ENCODE measurements around the gene DTYMK. TPM values are rescaled to one million over a fixed set of nuclear protein-coding genes. Genes with fewer than 3 reads are reported as not detected.

DTYMK gene
- total and polyA plus RNA-seq, 2 experiments from 2014 or later, result 20.7 to 55.5 TPM

DNA sequence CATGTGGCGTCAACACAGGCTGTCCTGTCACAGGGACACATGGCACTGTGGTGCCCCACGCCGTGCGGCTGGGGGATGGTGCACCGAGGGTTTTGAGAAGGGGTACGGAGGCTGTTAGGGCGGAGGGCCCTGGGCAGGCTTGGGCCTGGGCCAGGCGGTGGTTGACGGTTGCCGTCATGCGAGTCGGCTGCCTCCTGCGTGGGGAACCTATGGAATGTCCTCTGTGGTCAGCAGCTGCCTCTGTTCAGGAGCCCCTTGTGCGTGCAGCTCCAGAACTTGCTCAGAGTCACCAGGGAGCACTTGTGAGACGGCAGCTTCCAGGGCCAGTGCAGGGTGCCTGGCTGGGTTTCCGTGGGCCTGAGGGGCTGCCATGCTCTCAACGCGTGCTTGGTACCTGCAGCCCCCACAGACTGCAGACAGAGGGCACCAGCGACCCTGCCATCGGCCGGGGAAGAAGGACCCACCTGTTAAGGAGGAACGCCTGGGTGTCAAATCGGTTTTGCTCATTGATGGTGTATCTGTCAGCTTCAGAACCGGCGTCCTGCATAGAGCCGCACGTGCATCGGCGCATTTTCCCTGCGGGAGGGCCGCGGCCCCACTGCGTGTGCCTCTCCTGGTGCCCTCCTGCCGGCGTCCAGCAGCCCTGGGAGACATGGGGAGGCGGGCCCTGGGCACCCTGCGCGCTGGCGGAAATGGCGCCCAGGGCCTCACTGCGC lies 37.8 kb upstream of the DTYMK start:
- TF ChIP-seq, protein P1, sequence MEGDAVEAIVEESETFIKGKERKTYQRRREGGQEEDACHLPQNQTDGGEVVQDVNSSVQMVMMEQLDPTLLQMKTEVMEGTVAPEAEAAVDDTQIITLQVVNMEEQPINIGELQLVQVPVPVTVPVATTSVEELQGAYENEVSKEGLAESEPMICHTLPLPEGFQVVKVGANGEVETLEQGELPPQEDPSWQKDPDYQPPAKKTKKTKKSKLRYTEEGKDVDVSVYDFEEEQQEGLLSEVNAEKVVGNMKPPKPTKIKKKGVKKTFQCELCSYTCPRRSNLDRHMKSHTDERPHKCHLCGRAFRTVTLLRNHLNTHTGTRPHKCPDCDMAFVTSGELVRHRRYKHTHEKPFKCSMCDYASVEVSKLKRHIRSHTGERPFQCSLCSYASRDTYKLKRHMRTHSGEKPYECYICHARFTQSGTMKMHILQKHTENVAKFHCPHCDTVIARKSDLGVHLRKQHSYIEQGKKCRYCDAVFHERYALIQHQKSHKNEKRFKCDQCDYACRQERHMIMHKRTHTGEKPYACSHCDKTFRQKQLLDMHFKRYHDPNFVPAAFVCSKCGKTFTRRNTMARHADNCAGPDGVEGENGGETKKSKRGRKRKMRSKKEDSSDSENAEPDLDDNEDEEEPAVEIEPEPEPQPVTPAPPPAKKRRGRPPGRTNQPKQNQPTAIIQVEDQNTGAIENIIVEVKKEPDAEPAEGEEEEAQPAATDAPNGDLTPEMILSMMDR (IDR thresholded peaks at IDR 0.05; ENCODE audit: poor library complexity), result no peak
- TF ChIP-seq EZH2phosphoT487 (IDR thresholded peaks at IDR 0.05; ENCODE audit: low read depth, severe bottlenecking, unreplicated experiment) (no peak), EZH2 (IDR thresholded peaks at IDR 0.05; ENCODE audit: borderline replicate concordance) (no peak)
- WGBS (ENCODE audit: low lambda C conversion rate, missing lambda C conversion rate), result 97% methylated on average over 40 of the region's 41 CpGs
- no peaks in the 10 kb centered on the region for H3K4me1 ChIP-seq (ENCODE audit: insufficient read depth)
- no peak overlapping the region for H3K27ac ChIP-seq
- H3K9me2 ChIP-seq (replicated peaks; ENCODE audit: insufficient read depth), result no peaks in the 10 kb centered on the region
- no peaks in the 10 kb centered on the region for H3K9me3 ChIP-seq (ENCODE audit: low read depth)
- no peaks in the 10 kb centered on the region for H3K36me3 ChIP-seq (replicated peaks; ENCODE audit: insufficient read depth, low read depth)
- no peak overlapping the region for H3K4me2 ChIP-seq
- H4K20me1 ChIP-seq (ENCODE audit: insufficient read depth, poor library complexity, severe bottlenecking), result no peaks in the 10 kb centered on the region
- no peak overlapping the region for H2AFZ ChIP-seq
- no peaks in the 10 kb centered on the region for H3K27me3 ChIP-seq
- DNase-seq (ENCODE audit: low spot score), result no peak
- H3K79me2 ChIP-seq, result no peaks in the 10 kb centered on the region
- no peak overlapping the region for H3K4me3 ChIP-seq

DNA sequence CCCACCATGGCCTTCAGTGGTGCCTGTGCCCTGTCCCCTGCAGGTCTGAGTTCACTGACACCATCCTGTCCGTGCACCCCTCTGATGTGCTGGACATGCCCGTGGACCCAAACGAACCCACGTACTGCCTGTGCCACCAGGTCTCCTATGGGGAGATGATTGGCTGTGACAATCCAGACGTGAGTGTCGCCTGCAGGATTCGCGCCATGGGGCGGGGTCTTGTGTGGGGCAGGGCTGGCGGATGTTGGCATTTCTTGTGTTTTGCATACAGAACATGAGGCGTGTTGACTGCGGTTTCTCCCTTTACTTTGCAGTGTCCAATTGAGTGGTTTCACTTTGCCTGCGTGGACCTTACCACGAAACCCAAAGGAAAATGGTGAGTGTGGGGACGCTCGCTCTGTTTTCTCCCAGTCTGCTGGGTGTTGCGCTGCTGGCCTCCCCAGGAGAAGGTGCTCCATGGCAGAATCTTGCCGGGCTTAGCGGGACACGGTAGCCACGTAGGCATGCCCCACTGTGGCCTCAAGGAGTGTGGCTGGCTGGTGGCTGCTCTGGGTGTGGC lies 36.4 kb upstream of the DTYMK start:
- no peak for TF ChIP-seq EZH2phosphoT487 (IDR thresholded peaks at IDR 0.05; ENCODE audit: low read depth, severe bottlenecking, unreplicated experiment)
- TF ChIP-seq, protein P1 (IDR thresholded peaks at IDR 0.05; ENCODE audit: poor library complexity), result no peak
- no peak for TF ChIP-seq EZH2 (IDR thresholded peaks at IDR 0.05; ENCODE audit: borderline replicate concordance)
- Histone ChIP-seq H3K4me3 (no peak overlapping the region), H3K36me3 (replicated peaks; ENCODE audit: insufficient read depth, low read depth) (no peaks in the 10 kb centered on the region), H3K27ac (no peak overlapping the region), H3K4me2 (no peak overlapping the region), H3K9me3 (ENCODE audit: low read depth) (no peaks in the 10 kb centered on the region), H3K9me2 (replicated peaks; ENCODE audit: insufficient read depth) (no peaks in the 10 kb centered on the region), H4K20me1 (ENCODE audit: insufficient read depth, poor library complexity, severe bottlenecking) (no peaks in the 10 kb centered on the region), H3K27me3 (no peaks in the 10 kb centered on the region), H3K4me1 (ENCODE audit: insufficient read depth) (no peaks in the 10 kb centered on the region), H3K79me2 (no peaks in the 10 kb centered on the region), H2AFZ (no peak overlapping the region)
- no peak for DNase-seq (ENCODE audit: low spot score)
- 98% methylated on average over 21 of the region's 21 CpGs for WGBS (ENCODE audit: low lambda C conversion rate, missing lambda C conversion rate)

DNA sequence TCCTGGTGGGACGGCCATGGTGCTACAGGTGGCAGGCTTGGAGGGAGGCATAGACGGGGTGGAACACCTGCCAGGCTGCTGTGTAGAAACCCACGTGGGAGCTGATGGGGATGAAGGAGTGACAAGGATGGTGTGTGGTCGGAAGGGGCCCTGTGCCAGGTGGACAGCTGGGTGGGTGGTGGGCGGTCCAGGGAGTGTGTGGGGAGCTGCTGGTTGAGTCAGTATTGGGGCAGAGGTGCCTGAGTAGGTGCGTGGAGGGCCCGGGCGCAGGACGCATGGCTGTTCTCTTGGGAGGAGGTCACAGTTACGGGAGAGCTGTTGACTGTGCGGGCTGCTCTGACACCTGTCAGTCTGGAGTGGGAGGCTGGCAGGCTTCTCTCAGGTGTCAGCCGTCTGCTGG lies 35.2 kb upstream of the DTYMK start:
- no peak for DNase-seq (ENCODE audit: low spot score)
- Histone ChIP-seq H3K9me2 (replicated peaks; ENCODE audit: insufficient read depth) (no peaks in the 10 kb centered on the region), H3K27ac (no peak overlapping the region), H3K79me2 (no peaks in the 10 kb centered on the region), H2AFZ (no peak overlapping the region), H3K4me3 (no peak overlapping the region), H3K4me2 (no peak overlapping the region), H3K27me3 (no peaks in the 10 kb centered on the region), H3K36me3 (replicated peaks; ENCODE audit: insufficient read depth, low read depth) (no peaks in the 10 kb centered on the region), H3K9me3 (ENCODE audit: low read depth) (no peaks in the 10 kb centered on the region), H4K20me1 (ENCODE audit: insufficient read depth, poor library complexity, severe bottlenecking) (no peaks in the 10 kb centered on the region), H3K4me1 (ENCODE audit: insufficient read depth) (no peaks in the 10 kb centered on the region)
- 95% methylated on average over 12 of the region's 12 CpGs for WGBS (ENCODE audit: low lambda C conversion rate, missing lambda C conversion rate)
- no peak for TF ChIP-seq EZH2phosphoT487 (IDR thresholded peaks at IDR 0.05; ENCODE audit: low read depth, severe bottlenecking, unreplicated experiment)
- TF ChIP-seq, protein P1 (IDR thresholded peaks at IDR 0.05; ENCODE audit: poor library complexity), result no peak
- TF ChIP-seq EZH2 (IDR thresholded peaks at IDR 0.05; ENCODE audit: borderline replicate concordance), result no peak

Data from hepatocyte (in vitro differentiated cells).